Astrocyte (in vitro differentiated cells and primary cell): Measurements from ENCODE around the gene KCTD19.

Experiments
- EZH2 ChIP-seq: IDR thresholded peaks from 2 replicates; pipeline ENCODE4 v1.6.1; 2012; ENCODE audit warnings: mild to moderate bottlenecking, low read length, inconsistent platforms; ENCODE audit not compliant: insufficient read depth
- TF ChIP-seq, protein P1 (sequence below): IDR thresholded peaks from 2 replicates; pipeline ENCODE4 v1.5.1; 2011; ENCODE audit warnings: low read depth, mild to moderate bottlenecking, inconsistent platforms, low read length, moderate library complexity; ENCODE audit not compliant: insufficient read depth

DNA sequence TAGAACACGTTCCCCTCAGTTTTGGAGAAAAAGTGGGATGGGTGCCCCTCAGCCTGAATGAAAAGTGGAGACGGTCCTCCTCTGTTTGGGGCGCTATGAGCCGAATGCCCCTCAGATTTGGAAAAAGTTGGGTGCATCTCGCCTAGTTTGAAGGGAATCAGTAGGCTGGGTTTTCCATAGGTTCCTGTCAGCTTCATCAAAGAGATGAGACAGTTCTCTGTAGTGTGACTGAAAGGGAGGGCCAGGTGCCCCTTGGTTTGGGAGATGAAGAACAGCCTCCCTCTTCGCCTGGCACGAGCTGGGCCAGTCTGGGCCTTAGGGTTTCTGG lies 78.5 kb downstream of the KCTD19 start:
- TF ChIP-seq, protein P1, sequence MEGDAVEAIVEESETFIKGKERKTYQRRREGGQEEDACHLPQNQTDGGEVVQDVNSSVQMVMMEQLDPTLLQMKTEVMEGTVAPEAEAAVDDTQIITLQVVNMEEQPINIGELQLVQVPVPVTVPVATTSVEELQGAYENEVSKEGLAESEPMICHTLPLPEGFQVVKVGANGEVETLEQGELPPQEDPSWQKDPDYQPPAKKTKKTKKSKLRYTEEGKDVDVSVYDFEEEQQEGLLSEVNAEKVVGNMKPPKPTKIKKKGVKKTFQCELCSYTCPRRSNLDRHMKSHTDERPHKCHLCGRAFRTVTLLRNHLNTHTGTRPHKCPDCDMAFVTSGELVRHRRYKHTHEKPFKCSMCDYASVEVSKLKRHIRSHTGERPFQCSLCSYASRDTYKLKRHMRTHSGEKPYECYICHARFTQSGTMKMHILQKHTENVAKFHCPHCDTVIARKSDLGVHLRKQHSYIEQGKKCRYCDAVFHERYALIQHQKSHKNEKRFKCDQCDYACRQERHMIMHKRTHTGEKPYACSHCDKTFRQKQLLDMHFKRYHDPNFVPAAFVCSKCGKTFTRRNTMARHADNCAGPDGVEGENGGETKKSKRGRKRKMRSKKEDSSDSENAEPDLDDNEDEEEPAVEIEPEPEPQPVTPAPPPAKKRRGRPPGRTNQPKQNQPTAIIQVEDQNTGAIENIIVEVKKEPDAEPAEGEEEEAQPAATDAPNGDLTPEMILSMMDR, result no peak
- no peak for TF ChIP-seq EZH2
